ENCODE data around the gene CKAP2.

The CKAP2 gene

DNA sequence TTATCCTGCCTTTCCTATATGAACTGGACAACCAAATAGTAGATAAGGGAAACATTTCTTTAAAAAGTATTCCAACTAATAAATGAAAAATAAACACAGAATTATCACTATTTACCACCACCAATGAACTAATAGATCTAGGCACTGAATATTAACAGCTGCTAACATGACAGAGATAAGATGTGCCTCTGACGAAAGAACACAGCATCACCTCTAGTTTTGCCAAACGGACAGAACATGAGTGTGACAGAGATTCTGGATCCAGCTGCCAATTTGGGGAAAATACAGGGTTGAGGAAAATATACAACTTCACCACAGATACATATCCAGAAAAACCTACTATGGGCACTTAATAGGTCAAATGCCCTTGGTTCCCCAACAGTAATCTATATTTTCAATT lies 22.8 kb upstream of the CKAP2 start:
- no peak overlapping the region for H4K91ac ChIP-seq (ENCODE audit: low read depth, low read length)
- no peak overlapping the region for H3K18ac ChIP-seq (ENCODE audit: low read length)
- H3K79me1 ChIP-seq (ENCODE audit: low read length): no peaks in the 10 kb centered on the region
- no peak overlapping the region for H3K4ac ChIP-seq (ENCODE audit: low read depth, low read length)
- no peak overlapping the region for H2AK5ac ChIP-seq (ENCODE audit: low read length)
- no peak overlapping the region for H3K23ac ChIP-seq (ENCODE audit: low read length)
- no peak overlapping the region for H3K27ac ChIP-seq (ENCODE audit: low read depth, low read length)
- H3K9me3 ChIP-seq (ENCODE audit: insufficient read depth, low read depth, low read length): no peaks in the 10 kb centered on the region
- H3K36me3 ChIP-seq (ENCODE audit: control insufficient read depth in 1 of 2, insufficient read depth in 2 of 2, low read length in 2 of 2): peaks cover 0 to 4% of the 10 kb centered on the region in 2 experiments
- no CpG with 5 or more reads among the region's 2 CpGs for WGBS (ENCODE audit: extremely low coverage, insufficient coverage, insufficient read length)
- H4K12ac ChIP-seq (ENCODE audit: low read depth, low read length): no peak overlapping the region
- no peak for DNase-seq
- H4K8ac ChIP-seq (ENCODE audit: low read depth, low read length): no peak overlapping the region
- H3K27me3 ChIP-seq (ENCODE audit: insufficient read depth, low read length): no peaks in the 10 kb centered on the region
- no peak overlapping the region for H3K9ac ChIP-seq (ENCODE audit: low read length)
- H2AFZ ChIP-seq (ENCODE audit: insufficient read depth, low read length, poor library complexity): no peak overlapping the region
- no peak overlapping the region for H3K4me2 ChIP-seq (ENCODE audit: low read length)
- no peak overlapping the region for H2BK120ac ChIP-seq (ENCODE audit: insufficient read depth, low read length, poor library complexity)
- H3K79me2 ChIP-seq (ENCODE audit: control insufficient read depth, insufficient read depth, low read length, poor library complexity): no peaks in the 10 kb centered on the region
- no peaks in the 10 kb centered on the region for H3K4me1 ChIP-seq (ENCODE audit: control insufficient read depth in 1 of 2, insufficient read depth in 2 of 2, low read length in 2 of 2)
- no peak overlapping the region for H2BK5ac ChIP-seq (ENCODE audit: low read depth, low read length, poor library complexity)
- no peak overlapping the region for H3K14ac ChIP-seq (ENCODE audit: low read length)
- H2BK12ac ChIP-seq (ENCODE audit: low read length): no peak overlapping the region
- no peak overlapping the region for H3K4me3 ChIP-seq (ENCODE audit: low read depth, low read length)

DNA sequence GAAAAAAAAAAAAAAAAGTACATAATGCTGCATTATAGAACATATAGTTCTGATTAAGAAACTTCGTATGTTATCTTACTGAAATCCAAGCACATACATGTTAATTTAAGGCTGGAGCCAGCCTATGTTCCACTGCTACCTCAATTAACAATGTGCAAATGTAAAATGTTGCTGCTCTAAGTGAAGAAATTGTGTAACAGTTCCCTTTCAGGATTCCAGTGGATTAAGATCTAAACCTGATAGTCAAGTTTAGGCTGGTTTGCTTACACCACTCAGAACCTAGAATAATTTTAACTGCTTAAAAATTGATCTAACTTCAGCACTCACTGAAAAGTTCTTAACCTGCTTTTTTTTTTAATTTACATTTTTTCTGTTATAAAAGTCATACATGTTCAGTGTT lies 9.0 kb upstream of the CKAP2 start:
- H3K27ac ChIP-seq (ENCODE audit: low read depth, low read length): no peak overlapping the region
- no CpG with 5 or more reads among the region's 1 CpG for WGBS (ENCODE audit: extremely low coverage, insufficient coverage, insufficient read length)
- no peak overlapping the region for H3K4me2 ChIP-seq (ENCODE audit: low read length)
- no peak overlapping the region for H3K23ac ChIP-seq (ENCODE audit: low read length)
- H3K79me1 ChIP-seq (ENCODE audit: low read length): peaks cover 7% of the 10 kb centered on the region
- H3K9ac ChIP-seq (ENCODE audit: low read length): no peak overlapping the region
- no peaks in the 10 kb centered on the region for H3K36me3 ChIP-seq (ENCODE audit: control insufficient read depth in 1 of 2, insufficient read depth in 2 of 2, low read length in 2 of 2)
- DNase-seq: peak; percentile 18 to 94
- H2BK12ac ChIP-seq (ENCODE audit: low read length): no peak overlapping the region
- H4K8ac ChIP-seq (ENCODE audit: low read depth, low read length): no peak overlapping the region
- peaks cover 6% of the 10 kb centered on the region for H3K79me2 ChIP-seq (ENCODE audit: control insufficient read depth, insufficient read depth, low read length, poor library complexity)
- no peak overlapping the region for H3K18ac ChIP-seq (ENCODE audit: low read length)
- no peak overlapping the region for H3K4me3 ChIP-seq (ENCODE audit: low read depth, low read length)
- no peak overlapping the region for H3K14ac ChIP-seq (ENCODE audit: low read length)
- H2BK5ac ChIP-seq (ENCODE audit: low read depth, low read length, poor library complexity): no peak overlapping the region
- no peaks in the 10 kb centered on the region for H3K27me3 ChIP-seq (ENCODE audit: insufficient read depth, low read length)
- no peak overlapping the region for H2BK120ac ChIP-seq (ENCODE audit: insufficient read depth, low read length, poor library complexity)
- peaks cover 6 to 11% of the 10 kb centered on the region in 2 experiments for H3K4me1 ChIP-seq (ENCODE audit: control insufficient read depth in 1 of 2, insufficient read depth in 2 of 2, low read length in 2 of 2)
- no peak overlapping the region for H4K12ac ChIP-seq (ENCODE audit: low read depth, low read length)
- no peak overlapping the region for H4K91ac ChIP-seq (ENCODE audit: low read depth, low read length)
- no peak overlapping the region for H2AFZ ChIP-seq (ENCODE audit: insufficient read depth, low read length, poor library complexity)
- H3K4ac ChIP-seq (ENCODE audit: low read depth, low read length): no peak overlapping the region
- H3K9me3 ChIP-seq (ENCODE audit: insufficient read depth, low read depth, low read length): no peaks in the 10 kb centered on the region
- H2AK5ac ChIP-seq (ENCODE audit: low read length): no peak overlapping the region

DNA sequence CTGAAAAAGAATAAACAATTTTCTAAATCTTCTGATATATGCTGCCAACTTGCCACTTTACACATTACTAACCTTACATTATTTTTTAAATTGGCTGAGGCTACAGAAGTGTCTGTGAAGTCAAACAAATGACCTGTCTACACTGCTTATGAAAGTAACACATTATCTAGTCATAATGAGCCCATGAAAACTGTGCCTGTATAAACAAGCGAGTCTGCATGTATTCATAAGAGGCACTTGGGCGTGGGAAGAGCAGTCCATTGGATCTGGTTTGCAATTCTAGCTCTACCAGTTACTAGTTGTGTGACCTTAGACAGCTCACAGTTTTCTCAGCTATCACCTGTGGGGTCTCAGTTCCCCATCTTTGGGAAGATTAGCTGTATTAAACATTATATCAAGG lies 7.9 kb upstream of the CKAP2 start:
- peaks cover 6% of the 10 kb centered on the region for H3K79me2 ChIP-seq (ENCODE audit: control insufficient read depth, insufficient read depth, low read length, poor library complexity)
- no peak overlapping the region for H2AK5ac ChIP-seq (ENCODE audit: low read length)
- H2AFZ ChIP-seq (ENCODE audit: insufficient read depth, low read length, poor library complexity): no peak overlapping the region
- H3K27me3 ChIP-seq (ENCODE audit: insufficient read depth, low read length): no peaks in the 10 kb centered on the region
- H3K9ac ChIP-seq (ENCODE audit: low read length): no peak overlapping the region
- peaks cover 6 to 9% of the 10 kb centered on the region in 2 experiments for H3K4me1 ChIP-seq (ENCODE audit: control insufficient read depth in 1 of 2, insufficient read depth in 2 of 2, low read length in 2 of 2)
- H3K79me1 ChIP-seq (ENCODE audit: low read length): peaks cover 7% of the 10 kb centered on the region
- no peak overlapping the region for H4K91ac ChIP-seq (ENCODE audit: low read depth, low read length)
- no peak overlapping the region for H2BK120ac ChIP-seq (ENCODE audit: insufficient read depth, low read length, poor library complexity)
- H2BK5ac ChIP-seq (ENCODE audit: low read depth, low read length, poor library complexity): no peak overlapping the region
- H3K23ac ChIP-seq (ENCODE audit: low read length): no peak overlapping the region
- no peak overlapping the region for H3K4me2 ChIP-seq (ENCODE audit: low read length)
- no peak overlapping the region for H3K4me3 ChIP-seq (ENCODE audit: low read depth, low read length)
- no peak overlapping the region for H2BK12ac ChIP-seq (ENCODE audit: low read length)
- no peak overlapping the region for H3K14ac ChIP-seq (ENCODE audit: low read length)
- DNase-seq: no peak
- H3K9me3 ChIP-seq (ENCODE audit: insufficient read depth, low read depth, low read length): no peaks in the 10 kb centered on the region
- no peak overlapping the region for H3K27ac ChIP-seq (ENCODE audit: low read depth, low read length)
- no peaks in the 10 kb centered on the region for H3K36me3 ChIP-seq (ENCODE audit: control insufficient read depth in 1 of 2, insufficient read depth in 2 of 2, low read length in 2 of 2)
- WGBS (ENCODE audit: extremely low coverage, insufficient coverage, insufficient read length): no CpG with 5 or more reads among the region's 2 CpGs
- no peak overlapping the region for H3K18ac ChIP-seq (ENCODE audit: low read length)
- no peak overlapping the region for H4K8ac ChIP-seq (ENCODE audit: low read depth, low read length)
- no peak overlapping the region for H3K4ac ChIP-seq (ENCODE audit: low read depth, low read length)
- no peak overlapping the region for H4K12ac ChIP-seq (ENCODE audit: low read depth, low read length)

DNA sequence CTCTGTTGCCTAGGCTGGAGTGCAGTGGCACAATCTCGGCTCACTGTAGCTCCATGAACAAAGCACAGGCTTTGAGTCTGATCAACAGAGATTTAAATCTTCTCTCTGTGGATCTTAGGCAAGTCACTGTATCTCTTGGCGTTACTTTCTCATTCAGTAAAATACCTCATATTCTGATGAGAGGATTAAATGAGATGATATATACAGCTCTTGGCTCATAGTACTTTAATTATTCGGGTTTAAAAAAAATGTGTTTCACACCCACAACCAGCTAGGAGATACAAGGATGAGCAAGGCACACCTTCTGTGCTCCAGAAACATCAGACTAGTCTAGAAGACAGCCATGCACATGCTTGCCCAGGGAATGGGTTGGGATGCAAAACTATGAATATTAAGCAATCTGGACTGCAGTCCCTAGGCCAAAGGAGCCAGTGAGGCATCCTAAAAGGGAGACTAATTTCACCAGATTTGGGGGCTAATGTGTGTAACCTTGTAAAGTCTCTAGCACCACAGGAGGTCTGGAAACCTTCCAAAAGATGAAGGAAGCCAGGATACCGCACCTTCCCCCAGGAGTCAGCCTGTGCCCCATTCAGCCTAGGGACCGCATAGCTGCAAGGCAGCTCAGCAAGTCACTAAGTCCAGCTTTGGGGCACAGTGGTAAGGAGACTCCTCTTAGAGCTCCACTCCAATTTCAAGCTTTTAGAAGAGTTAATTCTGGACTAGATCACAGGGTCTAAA lies 7.3 kb upstream of the CKAP2 start:
- Histone ChIP-seq H4K8ac (ENCODE audit: low read depth, low read length) (no peak overlapping the region), H3K4me2 (ENCODE audit: low read length) (no peak overlapping the region), H2BK12ac (ENCODE audit: low read length) (no peak overlapping the region), H3K4ac (ENCODE audit: low read depth, low read length) (peak overlapping the region; percentile 87), H3K27ac (ENCODE audit: low read depth, low read length) (no peak overlapping the region), H3K4me3 (ENCODE audit: low read depth, low read length) (no peak overlapping the region), H2AFZ (ENCODE audit: insufficient read depth, low read length, poor library complexity) (no peak overlapping the region), H3K9ac (ENCODE audit: low read length) (no peak overlapping the region), H2AK5ac (ENCODE audit: low read length) (no peak overlapping the region), H4K91ac (ENCODE audit: low read depth, low read length) (no peak overlapping the region), H3K36me3 (ENCODE audit: control insufficient read depth in 1 of 2, insufficient read depth in 2 of 2, low read length in 2 of 2) (no peaks in the 10 kb centered on the region), H3K18ac (ENCODE audit: low read length) (no peak overlapping the region), H3K27me3 (ENCODE audit: insufficient read depth, low read length) (no peaks in the 10 kb centered on the region), H4K12ac (ENCODE audit: low read depth, low read length) (peak overlapping the region; percentile 70), H3K79me1 (ENCODE audit: low read length) (peaks cover 7% of the 10 kb centered on the region), H3K14ac (ENCODE audit: low read length) (no peak overlapping the region), H3K4me1 (ENCODE audit: control insufficient read depth in 1 of 2, insufficient read depth in 2 of 2, low read length in 2 of 2) (peaks cover 6 to 9% of the 10 kb centered on the region in 2 experiments), H3K9me3 (ENCODE audit: insufficient read depth, low read depth, low read length) (no peaks in the 10 kb centered on the region), H2BK5ac (ENCODE audit: low read depth, low read length, poor library complexity) (no peak overlapping the region), H3K23ac (ENCODE audit: low read length) (no peak overlapping the region), H2BK120ac (ENCODE audit: insufficient read depth, low read length, poor library complexity) (no peak overlapping the region), H3K79me2 (ENCODE audit: control insufficient read depth, insufficient read depth, low read length, poor library complexity) (peaks cover 6% of the 10 kb centered on the region)
- DNase-seq: no peak
- no CpG with 5 or more reads among the region's 5 CpGs for WGBS (ENCODE audit: extremely low coverage, insufficient coverage, insufficient read length)

Measured in trophoblast cell (in vitro differentiated cells and primary cell).